Measurements from ENCODE around the gene SLC22A6.

GRCh38 chr11:62930666-62931065 is 54.1 kb downstream of the SLC22A6 start:
- TF ChIP-seq CTCF (IDR thresholded peaks at IDR 0.05; ENCODE audit: insufficient read depth, low read length) = no peak
- TF ChIP-seq GABPA (IDR thresholded peaks at IDR 0.05; ENCODE audit: low read depth) = no peak
- no peak for TF ChIP-seq REST (IDR thresholded peaks at IDR 0.05; ENCODE audit: insufficient replicate concordance, low read depth)
- TF ChIP-seq POLR2AphosphoS5 (IDR thresholded peaks at IDR 0.05; ENCODE audit: low read depth) = no peak
- no peak for TF ChIP-seq SPI1 (IDR thresholded peaks at IDR 0.05; ENCODE audit: borderline replicate concordance, low read depth)

All from HL-60 (cell line).